Fibroblast of lung (primary cell): Measurements from ENCODE around the gene XYLT1. TPM values are rescaled to one million over a fixed set of nuclear protein-coding genes. Genes with fewer than 3 reads are reported as not detected.

Experiments used
- DNase-seq, 2 donors: peaks; one replicate each; pipeline versions ENCODE4 v3.0.0 to v3.0.0-alpha.2; 2010; ENCODE audit warnings: low read depth in 2 of 2
- H2AFZ ChIP-seq: 2 replicates; pipeline ENCODE4 v1.5.1; 2012; ENCODE audit warnings: low read length, control low read depth, inconsistent platforms
- H3K27ac ChIP-seq: 2 replicates; pipeline ENCODE4 v1.5.1; 2011; ENCODE audit warnings: low read length, control low read depth; ENCODE audit not compliant: insufficient read depth
- H3K27me3 ChIP-seq: 2 replicates; pipeline ENCODE4 v1.5.1; 2011; ENCODE audit warnings: mild to moderate bottlenecking, low read length; ENCODE audit not compliant: control insufficient read depth, insufficient read depth
- H3K36me3 ChIP-seq: 2 replicates; pipeline ENCODE4 v1.5.1; 2011; ENCODE audit warnings: low read length; ENCODE audit not compliant: control insufficient read depth, insufficient read depth
- H3K4me1 ChIP-seq: 2 replicates; pipeline ENCODE4 v1.5.1; 2011; ENCODE audit warnings: low read length; ENCODE audit not compliant: control insufficient read depth, insufficient read depth; ENCODE audit errors: extremely low read depth
- H3K4me2 ChIP-seq: 2 replicates; pipeline ENCODE4 v1.5.1; 2011; ENCODE audit warnings: low read length, control low read depth; ENCODE audit not compliant: insufficient read depth; ENCODE audit errors: extremely low read depth
- H3K4me3 ChIP-seq, 4 experiments: fragments of 200-600 bp in 1 of 4; sonication (generic) in 1 of 4; replicated peaks in 1 of 4; 2 replicates each; pipeline ENCODE4 v1.5.1; 2011 to 2016; ENCODE audit warnings: low read length in 4 of 4, low read depth in 3 of 4, mild to moderate bottlenecking in 3 of 4, control low read depth in 2 of 4, inconsistent platforms in 1 of 4, mixed read lengths in 1 of 4; ENCODE audit not compliant: insufficient read depth in 1 of 4; ENCODE audit errors: control extremely low read depth in 1 of 4
- H3K79me2 ChIP-seq: 2 replicates; pipeline ENCODE4 v1.5.1; 2012; ENCODE audit warnings: mild to moderate bottlenecking, low read length, inconsistent platforms; ENCODE audit not compliant: control insufficient read depth, insufficient read depth
- H3K9ac ChIP-seq: 2 replicates; pipeline ENCODE4 v1.5.1; 2011; ENCODE audit warnings: mild to moderate bottlenecking, low read length, control low read depth; ENCODE audit not compliant: insufficient read depth
- H3K9me3 ChIP-seq: 2 replicates; pipeline ENCODE4 v1.5.1; 2012; ENCODE audit warnings: low read depth, low read length; ENCODE audit not compliant: control insufficient read depth, insufficient read depth
- H4K20me1 ChIP-seq: 2 replicates; pipeline ENCODE4 v1.5.1; 2011; ENCODE audit warnings: low read length; ENCODE audit not compliant: control insufficient read depth, insufficient read depth; ENCODE audit errors: extremely low read depth
- CTCF ChIP-seq, 2 donors: IDR thresholded peaks in 1 of 2; conservative IDR thresholded peaks in 1 of 2; 1 replicate in 1 of 2; 2 replicates in 1 of 2; pipeline ENCODE4 v1.5.1; 2011 to 2012; ENCODE audit warnings: low read length in 2 of 2, control low read depth in 1 of 2, inconsistent platforms in 1 of 2, low read depth in 1 of 2, mild to moderate bottlenecking in 1 of 2
- EZH2 ChIP-seq: IDR thresholded peaks from 2 replicates; pipeline ENCODE4 v1.5.1; 2012; ENCODE audit warnings: low read length, control low read depth, mild to moderate bottlenecking; ENCODE audit errors: missing control alignments
- polyA plus RNA-seq, 2 donors: library from polyadenylated mRNA; depleted of rRNA in 1 of 2; stranded (reverse) in 1 of 2; unstranded in 1 of 2; fragments of >200 nt; gene quantifications; 2 replicates each; pipeline ENCODE4 v1.2.1, GENCODE V29; 2011 to 2012; ENCODE audit warnings: missing spikeins in 1 of 2
- total RNA-seq: library from RNA; depleted of rRNA; stranded (reverse); fragments of >200 nt; gene quantifications from 2 replicates; pipeline ENCODE4 v1.2.1, GENCODE V29; 2014

Gene XYLT1
- total and polyA plus RNA-seq, 2 donors (not counting 1 experiment from before 2014, with no cell fraction given), result 9.3 to 21.8 TPM

- no peaks in the 10 kb centered on the region for H3K27me3 ChIP-seq
- H3K27ac ChIP-seq, result no peak overlapping the region
- H2AFZ ChIP-seq, result no peak overlapping the region
- H3K4me3 ChIP-seq, result no peak overlapping the region
- peak in 1 of 2 donors; percentile 50 for DNase-seq
- H3K4me2 ChIP-seq, result no peak overlapping the region
- no peaks in the 10 kb centered on the region for H3K4me1 ChIP-seq
- H3K79me2 ChIP-seq, result no peaks in the 10 kb centered on the region
- H3K9ac ChIP-seq, result no peak overlapping the region
- no peak for TF ChIP-seq EZH2
- TF ChIP-seq CTCF (conservative IDR thresholded peaks at IDR 0.05 in 1 of 2, IDR thresholded peaks at IDR 0.05 in 1 of 2; ENCODE audit: low read depth in 1 of 2, low read length in 2 of 2), result no peak
- no peaks in the 10 kb centered on the region for H4K20me1 ChIP-seq
- H3K36me3 ChIP-seq, result no peaks in the 10 kb centered on the region
- no peaks in the 10 kb centered on the region for H3K9me3 ChIP-seq
Measured at GRCh38 chr16:17177959-17178905, 292.5 kb downstream of the XYLT1 start.

GRCh38 chr16:17177242-17177958 lies 293.4 kb downstream of the XYLT1 start:
- TF ChIP-seq EZH2 (no peak), CTCF (conservative IDR thresholded peaks at IDR 0.05 in 1 of 2, IDR thresholded peaks at IDR 0.05 in 1 of 2; ENCODE audit: low read depth in 1 of 2, low read length in 2 of 2) (no peak)
- Histone ChIP-seq H3K4me2 (no peak overlapping the region), H3K9ac (no peak overlapping the region), H3K4me3 (no peak overlapping the region), H3K36me3 (no peaks in the 10 kb centered on the region), H2AFZ (no peak overlapping the region), H4K20me1 (no peaks in the 10 kb centered on the region), H3K27me3 (no peaks in the 10 kb centered on the region), H3K79me2 (no peaks in the 10 kb centered on the region), H3K27ac (no peak overlapping the region), H3K9me3 (no peaks in the 10 kb centered on the region), H3K4me1 (no peaks in the 10 kb centered on the region)
- DNase-seq, result peak in 1 of 2 donors; percentile 95

- no peak overlapping the region for H2AFZ ChIP-seq
- H3K36me3 ChIP-seq, result no peaks in the 10 kb centered on the region
- DNase-seq, result no peak
- no peak overlapping the region for H3K4me3 ChIP-seq
- no peak overlapping the region for H3K9ac ChIP-seq
- no peaks in the 10 kb centered on the region for H3K9me3 ChIP-seq
- no peak overlapping the region for H3K27ac ChIP-seq
- no peaks in the 10 kb centered on the region for H3K79me2 ChIP-seq
- H3K4me2 ChIP-seq, result no peak overlapping the region
- no peaks in the 10 kb centered on the region for H4K20me1 ChIP-seq
- TF ChIP-seq CTCF (conservative IDR thresholded peaks at IDR 0.05 in 1 of 2, IDR thresholded peaks at IDR 0.05 in 1 of 2; ENCODE audit: low read depth in 1 of 2, low read length in 2 of 2) (no peak), EZH2 (no peak)
- no peaks in the 10 kb centered on the region for H3K27me3 ChIP-seq
- H3K4me1 ChIP-seq, result no peaks in the 10 kb centered on the region
Measured at GRCh38 chr16:17176199-17176598, 294.6 kb downstream of the XYLT1 start.
